Activated B cell treated with CpG ODN at 0.5 μM for 24 hours (primary cell): ENCODE measurements around the gene CSTF1. TPM values are rescaled to one million over a fixed set of nuclear protein-coding genes. Genes with fewer than 3 reads are reported as not detected.

Experiments used
- ATAC-seq: fragments of 200-7000 bp; cut with Tn5 transposase; one replicate; pipeline ENCODE4 v1.10.0; 2021; ENCODE audit warnings: low read depth, mild to moderate bottlenecking, moderate library complexity
- CTCF ChIA-PET: fragments of 350-600 bp; sonication (Branson Sonifier 250); formaldehyde crosslinking; loops from one replicate; lab custom pipeline; 2021; ENCODE audit warnings: antibody characterized with exemption; lab: Charles Lee
- POLR2A ChIA-PET: fragments of 350-600 bp; sonication (Branson Sonifier 250); formaldehyde crosslinking; loops from one replicate; lab custom pipeline; 2021; ENCODE audit warnings: antibody characterized with exemption; lab: Charles Lee
- DNase-seq: peaks from one replicate; pipeline ENCODE4 v3.0.0; 2022
- H3K27ac Mint-ChIP-seq: one replicate; pipeline ENCODE4 v1.8.0; 2020; ENCODE audit warnings: mixed read lengths
- H3K27me3 Mint-ChIP-seq: one replicate; pipeline ENCODE4 v1.8.0; 2021; ENCODE audit warnings: mixed read lengths
- H3K36me3 Mint-ChIP-seq: one replicate; pipeline ENCODE4 v1.8.0; 2021; ENCODE audit warnings: low read depth, mixed read lengths
- H3K4me1 Mint-ChIP-seq: one replicate; pipeline ENCODE4 v1.8.0; 2021; ENCODE audit warnings: mixed read lengths
- H3K4me3 Mint-ChIP-seq: one replicate; pipeline ENCODE4 v1.8.0; 2020; ENCODE audit warnings: mild to moderate bottlenecking, mixed read lengths
- H3K9me3 Mint-ChIP-seq: one replicate; pipeline ENCODE4 v1.8.0; 2020; ENCODE audit warnings: mixed read lengths
- intact Hi-C: fragments of 100-400 bp; cut with micrococcal nuclease; formaldehyde crosslinking; loops from one replicate; pipeline ENCODE4 v1.15.1; 2024
- total RNA-seq: library from RNA; stranded (reverse); gene quantifications from 2 replicates; pipeline ENCODE4 v1.2.3, GENCODE V29; 2022
- TF ChIP-seq, protein P1 (sequence below): fragments of 200-600 bp; IDR thresholded peaks from one replicate; pipeline ENCODE4 v1.8.0; 2022; ENCODE audit warnings: antibody characterized with exemption, mild to moderate bottlenecking

CSTF1 gene
- total RNA-seq, 1 donor from 2014 or later, result 36.2 TPM

DNA sequence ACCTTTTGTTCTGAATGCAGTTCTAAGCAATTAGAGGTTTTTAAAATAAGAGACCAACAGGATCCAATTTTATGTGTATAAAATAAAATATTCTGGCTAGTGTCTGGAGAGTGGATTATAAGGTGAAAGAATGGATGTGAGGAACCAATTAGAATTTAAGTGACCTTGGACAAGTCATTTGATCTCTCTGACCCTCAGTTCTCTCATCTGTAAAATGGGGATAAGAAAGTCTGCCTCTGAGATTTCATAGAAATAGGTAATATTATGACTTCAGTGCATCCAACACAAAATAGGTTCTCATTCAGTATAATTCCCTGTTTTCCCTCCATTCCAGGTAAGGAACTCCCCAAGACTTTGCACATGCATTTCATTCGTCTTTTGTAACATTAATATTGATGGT, 38.5 kb downstream of the CSTF1 start:
- CTCF ChIA-PET, result no interaction called here
- no peak overlapping the region for H3K27ac Mint-ChIP-seq
- ATAC-seq (no peak), DNase-seq (no peak)
- H3K36me3 Mint-ChIP-seq, result no peaks in the 10 kb centered on the region
- intact Hi-C loops, result no loop called here
- H3K4me1 Mint-ChIP-seq, result peaks cover 29% of the 10 kb centered on the region
- no peak overlapping the region for H3K4me3 Mint-ChIP-seq
- POLR2A ChIA-PET, result no interaction called here
- peaks cover 4% of the 10 kb centered on the region for H3K27me3 Mint-ChIP-seq
- TF ChIP-seq, protein P1, sequence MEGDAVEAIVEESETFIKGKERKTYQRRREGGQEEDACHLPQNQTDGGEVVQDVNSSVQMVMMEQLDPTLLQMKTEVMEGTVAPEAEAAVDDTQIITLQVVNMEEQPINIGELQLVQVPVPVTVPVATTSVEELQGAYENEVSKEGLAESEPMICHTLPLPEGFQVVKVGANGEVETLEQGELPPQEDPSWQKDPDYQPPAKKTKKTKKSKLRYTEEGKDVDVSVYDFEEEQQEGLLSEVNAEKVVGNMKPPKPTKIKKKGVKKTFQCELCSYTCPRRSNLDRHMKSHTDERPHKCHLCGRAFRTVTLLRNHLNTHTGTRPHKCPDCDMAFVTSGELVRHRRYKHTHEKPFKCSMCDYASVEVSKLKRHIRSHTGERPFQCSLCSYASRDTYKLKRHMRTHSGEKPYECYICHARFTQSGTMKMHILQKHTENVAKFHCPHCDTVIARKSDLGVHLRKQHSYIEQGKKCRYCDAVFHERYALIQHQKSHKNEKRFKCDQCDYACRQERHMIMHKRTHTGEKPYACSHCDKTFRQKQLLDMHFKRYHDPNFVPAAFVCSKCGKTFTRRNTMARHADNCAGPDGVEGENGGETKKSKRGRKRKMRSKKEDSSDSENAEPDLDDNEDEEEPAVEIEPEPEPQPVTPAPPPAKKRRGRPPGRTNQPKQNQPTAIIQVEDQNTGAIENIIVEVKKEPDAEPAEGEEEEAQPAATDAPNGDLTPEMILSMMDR, result no peak
- no peaks in the 10 kb centered on the region for H3K9me3 Mint-ChIP-seq

DNA sequence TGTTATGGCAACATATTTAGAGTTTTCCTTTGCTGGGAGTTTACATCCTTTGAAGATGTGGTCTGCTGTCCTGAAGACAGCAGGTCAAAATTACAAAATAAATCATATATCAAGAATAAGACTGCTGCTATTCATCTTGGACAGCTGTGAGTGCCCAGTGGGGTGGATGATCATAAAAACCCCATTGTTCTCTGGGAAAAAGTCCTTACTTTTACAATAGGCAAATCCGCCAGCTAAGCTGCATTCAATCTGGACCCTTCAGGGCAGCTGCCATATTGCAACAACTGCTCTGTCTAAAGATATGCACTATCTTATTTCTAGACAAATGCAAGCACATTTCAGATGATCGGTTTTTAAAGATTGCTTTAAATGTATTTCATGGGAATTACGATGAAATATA, 39.0 kb downstream of the CSTF1 start:
- Mint-ChIP-seq H3K27me3 (peaks cover 4% of the 10 kb centered on the region), H3K4me1 (peaks cover 29% of the 10 kb centered on the region), H3K9me3 (no peaks in the 10 kb centered on the region), H3K4me3 (no peak overlapping the region), H3K36me3 (no peaks in the 10 kb centered on the region), H3K27ac (no peak overlapping the region)
- ATAC-seq (no peak), DNase-seq (no peak)
- intact Hi-C loops, result no loop called here
- TF ChIP-seq, protein P1, result no peak
- CTCF ChIA-PET, result no interaction called here
- POLR2A ChIA-PET, result no interaction called here

DNA sequence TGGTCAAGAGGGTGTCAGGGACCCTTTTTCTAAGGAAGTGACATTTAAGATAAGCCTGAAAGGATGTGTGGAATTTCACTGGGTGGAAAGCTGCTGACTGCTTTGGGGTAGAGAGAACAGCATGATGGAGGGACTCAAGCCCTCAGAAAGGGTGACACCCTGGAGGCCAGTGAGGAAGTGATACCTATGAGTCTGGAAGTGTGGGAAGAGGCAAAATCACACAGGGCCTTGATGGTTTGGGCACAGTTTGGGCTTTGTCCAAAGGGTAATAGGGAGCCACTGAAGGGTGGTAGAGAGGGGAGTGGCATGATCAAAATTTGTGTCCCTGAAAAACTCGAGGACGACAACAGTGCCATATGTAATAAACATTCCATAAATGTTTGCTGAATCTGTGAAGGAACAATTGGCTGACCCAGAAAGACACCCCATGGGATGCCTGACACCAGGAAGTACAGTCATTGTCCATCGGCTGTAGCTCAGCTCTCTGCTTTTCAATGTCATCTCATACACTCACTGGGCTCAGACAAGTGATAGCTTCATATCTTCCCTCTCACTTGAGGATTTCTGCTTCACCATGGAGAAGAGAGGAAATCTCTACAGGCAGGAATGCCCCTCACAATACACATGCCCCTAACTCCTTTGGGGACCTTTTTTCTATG, 40.9 kb downstream of the CSTF1 start:
- H3K4me1 Mint-ChIP-seq, result peaks cover 22% of the 10 kb centered on the region
- TF ChIP-seq, protein P1, result no peak
- H3K27ac Mint-ChIP-seq, result no peak overlapping the region
- H3K27me3 Mint-ChIP-seq, result peaks cover 4% of the 10 kb centered on the region
- no peak for DNase-seq
- ATAC-seq, result no peak
- no peak overlapping the region for H3K4me3 Mint-ChIP-seq
- H3K9me3 Mint-ChIP-seq, result no peaks in the 10 kb centered on the region
- CTCF ChIA-PET, result no interaction called here
- no peaks in the 10 kb centered on the region for H3K36me3 Mint-ChIP-seq
- POLR2A ChIA-PET, result no interaction called here
- intact Hi-C loops, result no loop called here

DNA sequence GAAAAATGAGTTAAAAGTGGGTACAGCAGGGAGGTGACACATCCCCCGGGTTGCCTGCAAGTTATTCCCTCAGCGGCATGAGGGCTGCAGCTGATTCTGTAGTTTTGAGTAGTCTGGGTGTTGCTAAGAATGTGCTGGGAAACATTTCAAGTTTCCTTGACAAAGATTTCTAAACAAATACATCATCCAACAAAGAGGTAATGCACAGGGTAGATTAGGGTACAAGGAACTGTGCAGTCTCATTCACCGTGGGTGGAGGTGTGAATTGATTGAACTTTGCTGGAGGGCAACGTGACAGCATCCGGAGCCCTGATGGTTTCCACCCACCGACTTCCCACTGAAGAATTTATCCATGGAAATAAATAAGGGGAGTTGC, 41.4 kb downstream of the CSTF1 start:
- TF ChIP-seq, protein P1, result no peak
- intact Hi-C loops, result no loop called here
- no peak for ATAC-seq
- POLR2A ChIA-PET, result interaction anchor here (0.6 kb wide), 1 partner anchor 35 kb away, joined by 6 read pairs; no protein-coding TSS in a partner anchor
- H3K36me3 Mint-ChIP-seq, result no peaks in the 10 kb centered on the region
- CTCF ChIA-PET, result no interaction called here
- DNase-seq, result no peak
- no peak overlapping the region for H3K27ac Mint-ChIP-seq
- no peaks in the 10 kb centered on the region for H3K9me3 Mint-ChIP-seq
- no peak overlapping the region for H3K4me3 Mint-ChIP-seq
- peaks cover 17% of the 10 kb centered on the region for H3K4me1 Mint-ChIP-seq
- H3K27me3 Mint-ChIP-seq, result peaks cover 4% of the 10 kb centered on the region

DNA sequence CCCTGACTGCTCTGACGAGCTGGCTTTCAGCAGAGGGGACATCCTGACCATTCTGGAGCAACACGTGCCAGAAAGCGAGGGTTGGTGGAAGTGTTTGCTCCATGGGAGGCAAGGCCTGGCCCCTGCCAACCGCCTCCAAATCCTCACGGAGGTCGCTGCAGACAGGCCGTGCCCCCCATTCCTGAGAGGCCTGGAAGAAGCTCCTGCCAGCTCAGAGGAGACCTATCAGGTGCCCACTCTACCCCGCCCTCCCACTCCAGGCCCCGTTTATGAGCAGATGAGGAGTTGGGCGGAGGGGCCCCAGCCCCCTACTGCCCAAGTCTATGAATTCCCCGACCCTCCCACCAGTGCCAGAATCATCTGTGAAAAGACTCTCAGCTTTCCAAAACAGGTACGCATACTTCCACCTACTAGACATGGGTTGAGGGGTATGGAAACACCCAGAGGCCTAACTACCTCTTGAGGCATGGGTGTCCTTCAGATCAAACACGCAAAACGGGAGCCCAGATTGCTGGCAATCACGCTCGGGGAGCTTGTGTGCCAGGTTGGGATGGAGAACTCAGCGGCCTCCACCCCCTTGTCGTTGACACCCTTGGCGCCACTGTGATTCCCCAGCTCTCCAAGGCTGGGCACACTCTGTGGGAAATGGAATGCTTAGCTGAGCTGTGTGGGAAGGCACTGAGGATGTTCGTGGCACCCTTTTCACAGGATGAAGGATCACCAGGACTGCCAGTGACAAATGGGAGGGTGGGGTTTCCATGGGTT, 44.9 kb downstream of the CSTF1 start:
- Mint-ChIP-seq H3K9me3 (no peaks in the 10 kb centered on the region), H3K27ac (no peak overlapping the region), H3K36me3 (no peaks in the 10 kb centered on the region), H3K4me1 (peaks cover 19% of the 10 kb centered on the region), H3K4me3 (no peak overlapping the region), H3K27me3 (no peaks in the 10 kb centered on the region)
- CTCF ChIA-PET, result no interaction called here
- TF ChIP-seq, protein P1, result no peak
- intact Hi-C loops, result no loop called here
- POLR2A ChIA-PET, result no interaction called here
- ATAC-seq, result no peak
- DNase-seq, result no peak
